Lower leg skin (tissue), 3 donors: Measurements from ENCODE around the gene RXRA.

Experiments
- CTCF ChIP-seq, 3 donors: fragments of 450-650 bp; IDR thresholded peaks; one replicate each; pipeline ENCODE4 v1.5.1; 2016; ENCODE audit warnings: antibody characterized with exemption in 3 of 3, mild to moderate bottlenecking in 3 of 3, moderate library complexity in 2 of 3
- POLR2A ChIP-seq, 2 donors: fragments of 450-650 bp; IDR thresholded peaks; one replicate each; pipeline ENCODE4 v1.6.1; 2016 to 2017; ENCODE audit warnings: antibody characterized with exemption in 2 of 2, mild to moderate bottlenecking in 1 of 2, moderate library complexity in 1 of 2

DNA sequence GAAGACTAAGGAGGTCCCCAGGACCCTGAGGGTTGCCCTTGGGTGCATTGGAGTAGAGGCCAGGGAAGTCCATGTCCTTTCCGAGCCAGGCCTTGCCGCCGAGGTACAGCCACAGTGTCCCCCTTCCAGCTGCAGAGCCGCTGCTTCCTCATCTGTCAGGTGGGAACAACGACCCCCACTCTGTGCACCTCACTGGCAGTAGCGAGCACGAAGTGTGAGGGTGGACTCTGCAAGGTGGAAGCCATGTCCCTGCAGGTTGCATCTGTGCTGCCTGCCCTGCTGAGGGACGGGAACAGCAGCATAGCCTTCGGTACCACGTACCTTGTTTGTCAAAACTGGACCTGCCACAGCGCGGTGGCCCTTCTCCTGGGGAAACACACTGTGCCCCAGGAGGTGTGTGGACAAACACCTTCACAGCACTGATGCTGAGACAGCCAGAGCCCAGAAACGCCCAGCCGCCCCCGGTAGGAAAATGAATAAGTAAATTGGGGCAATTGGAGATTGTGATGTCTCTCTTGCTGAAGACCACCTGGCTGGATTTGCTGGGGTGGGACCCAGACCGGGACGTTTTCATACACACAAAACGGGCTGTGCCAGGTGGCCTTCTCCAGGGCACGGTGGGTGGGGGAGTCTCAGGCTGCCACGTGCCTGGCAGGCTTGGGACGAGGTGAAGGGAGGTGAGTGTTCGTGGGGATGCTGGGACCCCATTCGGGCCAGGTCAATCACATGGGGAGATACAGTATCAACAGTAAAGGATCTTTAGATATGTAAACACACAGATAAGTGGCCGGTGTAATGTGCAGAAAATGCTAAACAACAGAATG is 157.3 kb downstream of the RXRA start:
- no peak for TF ChIP-seq CTCF (IDR thresholded peaks at IDR 0.05)
- no peak for TF ChIP-seq POLR2A (IDR thresholded peaks at IDR 0.05)
